ENCODE data around the gene TMTC3.

Gene TMTC3

DNA sequence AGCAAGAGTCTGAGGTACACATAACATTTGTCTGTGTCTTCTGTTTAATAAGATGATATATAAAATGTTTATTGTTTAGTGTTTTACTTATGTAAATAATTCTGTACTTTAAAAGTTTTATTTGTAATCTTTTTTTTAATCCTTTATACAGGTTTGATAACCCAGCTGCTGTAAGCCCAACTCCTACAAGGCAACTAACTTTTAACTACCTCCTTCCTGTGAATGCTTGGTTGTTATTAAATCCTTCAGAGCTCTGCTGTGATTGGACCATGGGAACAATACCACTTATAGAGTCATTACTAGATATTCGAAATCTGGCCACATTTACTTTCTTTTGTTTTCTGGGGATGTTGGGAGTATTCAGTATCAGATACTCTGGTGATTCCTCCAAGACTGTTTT is 24.1 kb downstream of the TMTC3 start:
- TF ChIP-seq GABPA (IDR thresholded peaks at IDR 0.05; ENCODE audit: low read depth) (no peak), POLR2AphosphoS5 (IDR thresholded peaks at IDR 0.05; ENCODE audit: low read depth) (no peak), SPI1 (IDR thresholded peaks at IDR 0.05; ENCODE audit: borderline replicate concordance, low read depth) (no peak), REST (IDR thresholded peaks at IDR 0.05; ENCODE audit: insufficient replicate concordance, low read depth) (no peak)
- TF ChIP-seq, protein P1, sequence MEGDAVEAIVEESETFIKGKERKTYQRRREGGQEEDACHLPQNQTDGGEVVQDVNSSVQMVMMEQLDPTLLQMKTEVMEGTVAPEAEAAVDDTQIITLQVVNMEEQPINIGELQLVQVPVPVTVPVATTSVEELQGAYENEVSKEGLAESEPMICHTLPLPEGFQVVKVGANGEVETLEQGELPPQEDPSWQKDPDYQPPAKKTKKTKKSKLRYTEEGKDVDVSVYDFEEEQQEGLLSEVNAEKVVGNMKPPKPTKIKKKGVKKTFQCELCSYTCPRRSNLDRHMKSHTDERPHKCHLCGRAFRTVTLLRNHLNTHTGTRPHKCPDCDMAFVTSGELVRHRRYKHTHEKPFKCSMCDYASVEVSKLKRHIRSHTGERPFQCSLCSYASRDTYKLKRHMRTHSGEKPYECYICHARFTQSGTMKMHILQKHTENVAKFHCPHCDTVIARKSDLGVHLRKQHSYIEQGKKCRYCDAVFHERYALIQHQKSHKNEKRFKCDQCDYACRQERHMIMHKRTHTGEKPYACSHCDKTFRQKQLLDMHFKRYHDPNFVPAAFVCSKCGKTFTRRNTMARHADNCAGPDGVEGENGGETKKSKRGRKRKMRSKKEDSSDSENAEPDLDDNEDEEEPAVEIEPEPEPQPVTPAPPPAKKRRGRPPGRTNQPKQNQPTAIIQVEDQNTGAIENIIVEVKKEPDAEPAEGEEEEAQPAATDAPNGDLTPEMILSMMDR (IDR thresholded peaks at IDR 0.05; ENCODE audit: insufficient read depth, low read length): no peak
- H3K4me3 ChIP-seq (replicated peaks; ENCODE audit: insufficient read depth, low read length): no peak overlapping the region
- H3K27me3 ChIP-seq (ENCODE audit: insufficient read depth, poor library complexity, severe bottlenecking): no peaks in the 10 kb centered on the region
- DNase-seq (ENCODE audit: low read depth in 1 of 2, low spot score in 1 of 2): no peak
- no peak overlapping the region for H3K27ac ChIP-seq (replicated peaks)

DNA sequence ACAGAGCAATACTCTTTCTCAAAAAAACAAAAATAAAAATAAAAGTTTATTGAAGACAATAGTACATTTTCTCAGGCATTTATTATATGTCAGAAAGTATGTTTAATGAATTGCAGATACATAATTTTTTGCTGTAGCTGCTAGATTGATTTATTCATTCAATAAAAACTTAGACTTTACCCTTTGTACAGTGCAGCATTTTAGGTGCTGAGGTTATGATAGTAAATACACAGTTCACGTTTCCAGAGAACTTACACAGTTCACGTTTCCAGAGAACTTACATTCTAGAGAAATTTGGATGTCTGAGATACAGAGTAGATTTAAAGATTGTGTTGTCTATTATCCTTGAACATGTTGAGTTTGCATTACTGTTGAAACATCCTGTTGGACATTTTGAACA is 25.3 kb downstream of the TMTC3 start:
- Histone ChIP-seq H3K27me3 (ENCODE audit: insufficient read depth, poor library complexity, severe bottlenecking) (no peaks in the 10 kb centered on the region), H3K4me3 (replicated peaks; ENCODE audit: insufficient read depth, low read length) (no peak overlapping the region), H3K27ac (replicated peaks) (no peak overlapping the region)
- no peak for TF ChIP-seq GABPA (IDR thresholded peaks at IDR 0.05; ENCODE audit: low read depth)
- no peak for TF ChIP-seq REST (IDR thresholded peaks at IDR 0.05; ENCODE audit: insufficient replicate concordance, low read depth)
- TF ChIP-seq SPI1 (IDR thresholded peaks at IDR 0.05; ENCODE audit: borderline replicate concordance, low read depth): no peak
- TF ChIP-seq POLR2AphosphoS5 (IDR thresholded peaks at IDR 0.05; ENCODE audit: low read depth): no peak
- TF ChIP-seq, protein P1 (IDR thresholded peaks at IDR 0.05; ENCODE audit: insufficient read depth, low read length): no peak
- DNase-seq (ENCODE audit: low read depth in 1 of 2, low spot score in 1 of 2): no peak

GRCh38 chr12:88172844-88173407 is 30.8 kb downstream of the TMTC3 start:
- TF ChIP-seq POLR2AphosphoS5 (IDR thresholded peaks at IDR 0.05; ENCODE audit: low read depth) (no peak), SPI1 (IDR thresholded peaks at IDR 0.05; ENCODE audit: borderline replicate concordance, low read depth) (no peak), GABPA (IDR thresholded peaks at IDR 0.05; ENCODE audit: low read depth) (no peak), REST (IDR thresholded peaks at IDR 0.05; ENCODE audit: insufficient replicate concordance, low read depth) (no peak)
- TF ChIP-seq, protein P1 (IDR thresholded peaks at IDR 0.05; ENCODE audit: insufficient read depth, low read length): no peak
- H3K27ac ChIP-seq (replicated peaks): no peak overlapping the region
- no peak overlapping the region for H3K4me3 ChIP-seq (replicated peaks; ENCODE audit: insufficient read depth, low read length)
- DNase-seq (ENCODE audit: low read depth in 1 of 2, low spot score in 1 of 2): no peak
- H3K27me3 ChIP-seq (ENCODE audit: insufficient read depth, poor library complexity, severe bottlenecking): no peaks in the 10 kb centered on the region

All from HL-60 (cell line).